GM23338 (cell line): ENCODE results near the gene FBXW8.

ENCODE experiments used
- CREB1 ChIP-seq: fragments of 250-450 bp; sonication (Bioruptor Pico); IDR thresholded peaks from 2 replicates; pipeline ENCODE4 v1.5.0; 2020; ENCODE audit warnings: low read depth, mild to moderate bottlenecking, moderate library complexity
- EZH2 ChIP-seq: fragments of 200-600 bp; sonication (generic); IDR thresholded peaks from one replicate; pipeline ENCODE4 v1.8.0; 2017; ENCODE audit warnings: antibody characterized with exemption, mild to moderate bottlenecking, low read depth; ENCODE audit not compliant: unreplicated experiment
- EZH2phosphoT487 ChIP-seq: fragments of 200-600 bp; sonication (generic); IDR thresholded peaks from one replicate; pipeline ENCODE4 v1.8.1; 2018; ENCODE audit warnings: antibody characterized with exemption; ENCODE audit not compliant: unreplicated experiment
- JUNB ChIP-seq: IDR thresholded peaks from one replicate; pipeline ENCODE4 v1.6.1; 2016; ENCODE audit warnings: antibody characterized with exemption; ENCODE audit not compliant: unreplicated experiment
- POLR2AphosphoS5 ChIP-seq: IDR thresholded peaks from 2 replicates; pipeline ENCODE4 v1.6.1; 2016; ENCODE audit warnings: antibody characterized with exemption, low read depth
- REST ChIP-seq: IDR thresholded peaks from one replicate; pipeline ENCODE4 v1.6.1; 2018; ENCODE audit warnings: antibody characterized with exemption; ENCODE audit not compliant: unreplicated experiment
- STAT1 ChIP-seq: IDR thresholded peaks from one replicate; pipeline ENCODE4 v1.6.1; 2016; ENCODE audit warnings: antibody characterized with exemption; ENCODE audit not compliant: unreplicated experiment
- TF ChIP-seq, protein P1 (sequence below), 2 experiments: fragments of 200-600 bp in 1 of 2; sonication (generic) in 1 of 2; conservative IDR thresholded peaks; 2 replicates each; pipeline versions ENCODE4 v1.5.1 to v1.6.1; 2016 to 2017; ENCODE audit warnings: antibody characterized with exemption in 2 of 2, low read depth in 2 of 2, mild to moderate bottlenecking in 2 of 2, moderate library complexity in 1 of 2
- TF ChIP-seq, protein P2 (sequence below): IDR thresholded peaks from 2 replicates; pipeline ENCODE4 v1.6.1; 2016; ENCODE audit warnings: antibody characterized with exemption

DNA sequence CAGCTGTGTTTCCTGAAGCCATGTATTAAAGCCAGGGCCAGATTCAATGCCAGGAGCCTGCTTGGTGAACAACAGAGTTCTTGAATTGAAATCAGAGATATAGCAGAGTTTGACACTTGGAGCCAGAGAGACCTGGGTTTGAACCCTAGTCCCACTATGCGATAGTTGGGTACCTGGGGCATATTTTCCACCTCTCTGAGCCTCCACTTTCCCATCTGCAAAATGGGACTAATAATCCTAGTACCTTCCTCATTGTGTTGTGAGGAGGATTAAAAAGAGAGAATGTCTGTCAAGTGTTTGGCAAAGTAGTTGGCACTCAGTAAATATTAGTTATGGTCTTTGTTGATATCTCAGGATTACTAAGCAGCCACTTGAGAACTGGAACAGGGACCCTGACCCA is 23.5 kb upstream of the FBXW8 start:
- TF ChIP-seq, protein P1, sequence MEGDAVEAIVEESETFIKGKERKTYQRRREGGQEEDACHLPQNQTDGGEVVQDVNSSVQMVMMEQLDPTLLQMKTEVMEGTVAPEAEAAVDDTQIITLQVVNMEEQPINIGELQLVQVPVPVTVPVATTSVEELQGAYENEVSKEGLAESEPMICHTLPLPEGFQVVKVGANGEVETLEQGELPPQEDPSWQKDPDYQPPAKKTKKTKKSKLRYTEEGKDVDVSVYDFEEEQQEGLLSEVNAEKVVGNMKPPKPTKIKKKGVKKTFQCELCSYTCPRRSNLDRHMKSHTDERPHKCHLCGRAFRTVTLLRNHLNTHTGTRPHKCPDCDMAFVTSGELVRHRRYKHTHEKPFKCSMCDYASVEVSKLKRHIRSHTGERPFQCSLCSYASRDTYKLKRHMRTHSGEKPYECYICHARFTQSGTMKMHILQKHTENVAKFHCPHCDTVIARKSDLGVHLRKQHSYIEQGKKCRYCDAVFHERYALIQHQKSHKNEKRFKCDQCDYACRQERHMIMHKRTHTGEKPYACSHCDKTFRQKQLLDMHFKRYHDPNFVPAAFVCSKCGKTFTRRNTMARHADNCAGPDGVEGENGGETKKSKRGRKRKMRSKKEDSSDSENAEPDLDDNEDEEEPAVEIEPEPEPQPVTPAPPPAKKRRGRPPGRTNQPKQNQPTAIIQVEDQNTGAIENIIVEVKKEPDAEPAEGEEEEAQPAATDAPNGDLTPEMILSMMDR (conservative IDR thresholded peaks at IDR 0.05; ENCODE audit: low read depth in 2 of 2) = no peak
- no peak for TF ChIP-seq POLR2AphosphoS5
- TF ChIP-seq REST = no peak
- no peak for TF ChIP-seq JUNB
- no peak for TF ChIP-seq CREB1 (CRISPR knock-in tag)
- TF ChIP-seq EZH2 = no peak
- TF ChIP-seq, protein P2, sequence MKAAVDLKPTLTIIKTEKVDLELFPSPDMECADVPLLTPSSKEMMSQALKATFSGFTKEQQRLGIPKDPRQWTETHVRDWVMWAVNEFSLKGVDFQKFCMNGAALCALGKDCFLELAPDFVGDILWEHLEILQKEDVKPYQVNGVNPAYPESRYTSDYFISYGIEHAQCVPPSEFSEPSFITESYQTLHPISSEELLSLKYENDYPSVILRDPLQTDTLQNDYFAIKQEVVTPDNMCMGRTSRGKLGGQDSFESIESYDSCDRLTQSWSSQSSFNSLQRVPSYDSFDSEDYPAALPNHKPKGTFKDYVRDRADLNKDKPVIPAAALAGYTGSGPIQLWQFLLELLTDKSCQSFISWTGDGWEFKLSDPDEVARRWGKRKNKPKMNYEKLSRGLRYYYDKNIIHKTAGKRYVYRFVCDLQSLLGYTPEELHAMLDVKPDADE = no peak
- no peak for TF ChIP-seq EZH2phosphoT487
- TF ChIP-seq STAT1 = no peak
